GM12872 (cell line): ENCODE results near the gene COL6A3.

Experiments used
- TF ChIP-seq, protein P1 (sequence below): IDR thresholded peaks from 3 replicates; pipeline ENCODE4 v1.5.1; 2011; ENCODE audit warnings: low read depth, mild to moderate bottlenecking, low read length, moderate library complexity; ENCODE audit not compliant: insufficient read depth

The COL6A3 gene

DNA sequence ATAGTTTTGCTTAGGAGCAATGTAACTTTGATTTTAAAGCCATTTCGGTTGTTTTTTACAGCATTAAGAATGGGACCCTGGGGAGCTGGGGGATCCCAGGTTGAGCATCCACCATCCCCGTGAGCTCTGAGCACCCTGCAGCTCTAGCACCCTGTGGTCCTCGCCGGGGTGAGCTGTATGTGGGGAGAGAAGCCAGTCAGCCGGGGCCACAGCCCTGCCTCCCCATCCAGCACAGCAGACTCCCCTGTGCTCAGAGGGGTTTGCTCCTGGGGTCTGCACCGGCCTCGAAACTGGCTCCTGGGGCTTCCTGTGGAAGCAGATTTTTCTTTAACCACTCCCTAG lies 1.3 kb downstream of the COL6A3 start:
- TF ChIP-seq, protein P1, sequence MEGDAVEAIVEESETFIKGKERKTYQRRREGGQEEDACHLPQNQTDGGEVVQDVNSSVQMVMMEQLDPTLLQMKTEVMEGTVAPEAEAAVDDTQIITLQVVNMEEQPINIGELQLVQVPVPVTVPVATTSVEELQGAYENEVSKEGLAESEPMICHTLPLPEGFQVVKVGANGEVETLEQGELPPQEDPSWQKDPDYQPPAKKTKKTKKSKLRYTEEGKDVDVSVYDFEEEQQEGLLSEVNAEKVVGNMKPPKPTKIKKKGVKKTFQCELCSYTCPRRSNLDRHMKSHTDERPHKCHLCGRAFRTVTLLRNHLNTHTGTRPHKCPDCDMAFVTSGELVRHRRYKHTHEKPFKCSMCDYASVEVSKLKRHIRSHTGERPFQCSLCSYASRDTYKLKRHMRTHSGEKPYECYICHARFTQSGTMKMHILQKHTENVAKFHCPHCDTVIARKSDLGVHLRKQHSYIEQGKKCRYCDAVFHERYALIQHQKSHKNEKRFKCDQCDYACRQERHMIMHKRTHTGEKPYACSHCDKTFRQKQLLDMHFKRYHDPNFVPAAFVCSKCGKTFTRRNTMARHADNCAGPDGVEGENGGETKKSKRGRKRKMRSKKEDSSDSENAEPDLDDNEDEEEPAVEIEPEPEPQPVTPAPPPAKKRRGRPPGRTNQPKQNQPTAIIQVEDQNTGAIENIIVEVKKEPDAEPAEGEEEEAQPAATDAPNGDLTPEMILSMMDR = no peak

DNA sequence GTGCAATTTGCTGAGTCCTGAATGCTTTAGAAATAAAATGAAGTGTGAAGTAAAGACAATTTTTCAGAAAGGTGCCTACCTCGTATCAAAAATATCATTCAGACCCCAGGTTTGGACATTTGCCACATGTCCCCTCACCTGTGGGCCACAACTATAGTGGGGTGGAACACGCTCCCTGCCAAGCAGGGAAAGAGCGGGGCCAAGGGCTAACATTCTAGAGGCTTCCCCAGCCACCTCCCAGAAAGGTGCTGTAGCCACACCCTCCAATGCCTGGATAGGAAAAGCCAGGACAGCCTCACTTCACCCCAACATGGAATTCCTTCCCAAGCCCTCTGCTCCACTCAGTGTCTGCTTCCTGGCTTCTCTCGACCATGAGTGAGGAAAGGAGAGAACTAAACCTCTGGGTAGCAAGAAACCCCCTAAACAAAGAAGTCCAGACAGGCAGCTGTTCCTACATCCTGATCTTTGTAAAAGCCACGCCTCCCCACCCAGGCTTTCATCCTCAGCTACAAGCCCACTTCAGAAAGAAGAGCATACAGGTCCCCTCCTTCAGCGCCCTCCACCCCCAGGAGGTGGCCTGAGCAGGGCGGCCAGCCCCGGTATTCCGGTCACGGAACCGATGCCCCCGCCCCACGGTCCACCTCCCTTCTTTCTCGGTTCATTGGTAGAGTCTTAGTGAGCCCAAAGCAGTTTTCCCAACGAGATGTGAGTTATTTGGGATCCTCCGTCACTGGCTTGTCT lies 2.1 kb downstream of the COL6A3 start:
- TF ChIP-seq, protein P1 = no peak

DNA sequence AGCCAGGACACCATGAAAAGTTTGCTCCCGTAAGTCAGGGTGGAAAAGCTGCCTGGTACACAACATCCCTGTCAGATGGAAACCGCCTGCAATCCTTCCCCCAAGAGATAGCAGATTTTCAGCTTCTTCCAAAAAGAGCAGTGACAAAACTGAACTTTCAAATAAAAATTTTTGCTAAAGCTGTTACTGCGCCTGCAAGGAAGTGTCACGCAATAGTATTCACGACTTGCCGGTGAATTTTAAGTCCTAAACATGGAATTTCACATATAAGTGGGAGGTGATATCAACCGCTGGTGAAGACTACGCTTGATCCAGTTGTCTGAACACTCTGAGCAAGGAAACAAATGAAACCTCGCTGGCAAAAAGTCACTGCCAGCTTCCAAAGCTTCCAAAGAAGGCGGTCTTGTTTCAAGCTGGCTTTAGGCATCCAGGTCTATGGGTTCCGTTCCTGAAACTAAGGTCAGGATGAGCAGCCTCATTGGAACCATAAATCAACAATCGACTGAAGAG lies 2.8 kb downstream of the COL6A3 start:
- TF ChIP-seq, protein P1 = no peak

DNA sequence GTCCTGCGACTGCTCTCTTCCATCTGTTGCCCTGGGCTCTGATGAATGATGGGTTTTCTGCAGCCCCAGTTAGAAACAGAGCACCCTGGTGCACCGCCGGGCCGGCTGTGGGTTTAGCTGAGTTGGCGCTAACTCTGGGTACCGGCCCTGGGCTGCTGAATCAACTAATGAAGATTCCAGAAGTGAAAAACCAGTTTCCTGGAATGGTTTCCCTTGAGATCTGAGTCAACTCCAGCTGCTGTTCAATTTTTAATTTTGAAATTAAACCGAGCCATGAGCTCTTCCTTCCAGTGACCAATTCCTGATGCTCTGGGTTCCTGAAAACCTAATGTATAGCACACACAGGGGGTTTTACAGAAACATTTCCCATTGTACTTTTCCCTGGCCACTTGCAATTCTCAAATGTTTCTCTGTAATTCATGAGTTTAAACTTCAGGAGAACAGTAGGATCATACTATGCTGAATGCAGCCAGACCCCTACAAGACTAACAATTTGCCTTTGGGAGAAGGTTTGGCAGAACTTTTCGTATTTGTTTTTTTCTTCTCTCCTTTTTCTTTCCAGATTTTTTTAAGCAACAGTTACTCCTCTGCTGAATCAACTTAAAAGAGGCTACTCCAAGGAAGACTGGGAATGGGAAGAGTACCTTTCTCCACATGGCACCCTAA lies 5.5 kb downstream of the COL6A3 start:
- TF ChIP-seq, protein P1 = no peak

DNA sequence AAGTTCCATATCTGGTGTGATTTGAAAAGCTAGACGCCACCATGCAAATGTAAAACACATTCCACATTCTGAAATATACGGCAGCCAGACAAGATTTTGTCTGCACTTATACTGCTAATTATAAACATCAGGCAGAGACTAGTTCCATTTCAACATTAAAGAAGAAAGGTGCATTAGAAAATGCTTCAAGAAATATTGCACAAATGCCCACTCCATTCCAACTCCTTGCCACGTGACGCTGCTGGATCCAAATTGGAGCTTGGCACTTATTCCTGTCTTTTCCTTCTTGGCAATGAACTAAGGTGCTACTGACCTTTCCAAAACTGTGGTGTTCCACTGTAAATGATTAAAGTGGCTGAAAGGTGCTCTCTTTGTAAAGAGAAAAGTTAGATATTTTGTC lies 6.3 kb downstream of the COL6A3 start:
- TF ChIP-seq, protein P1 = no peak

DNA sequence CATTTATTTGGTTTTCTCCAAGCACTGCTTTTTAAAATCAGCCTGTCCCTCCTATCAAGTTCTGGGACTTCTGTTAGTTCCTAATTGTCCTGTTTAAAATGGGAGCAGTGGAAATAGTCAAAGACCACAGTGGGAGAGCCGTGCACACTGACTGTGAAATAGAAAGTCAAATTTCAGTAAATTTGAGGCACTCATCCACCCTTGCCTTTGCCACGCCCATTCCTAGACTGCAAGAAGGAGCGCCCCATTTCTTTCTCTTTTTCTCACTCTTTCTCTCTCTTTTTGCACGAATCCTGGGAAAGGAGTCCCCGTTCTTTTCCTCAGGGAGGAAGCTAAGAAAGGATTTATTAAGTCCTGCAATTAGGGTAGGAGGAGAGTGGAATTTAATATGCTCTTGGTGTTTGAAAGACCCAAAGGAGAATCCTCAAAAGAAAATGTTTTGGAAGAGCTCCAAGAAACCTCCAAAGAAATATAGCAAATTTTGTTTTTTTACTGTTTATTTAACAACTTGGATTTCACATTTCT lies 7.5 kb downstream of the COL6A3 start:
- TF ChIP-seq, protein P1 = no peak

DNA sequence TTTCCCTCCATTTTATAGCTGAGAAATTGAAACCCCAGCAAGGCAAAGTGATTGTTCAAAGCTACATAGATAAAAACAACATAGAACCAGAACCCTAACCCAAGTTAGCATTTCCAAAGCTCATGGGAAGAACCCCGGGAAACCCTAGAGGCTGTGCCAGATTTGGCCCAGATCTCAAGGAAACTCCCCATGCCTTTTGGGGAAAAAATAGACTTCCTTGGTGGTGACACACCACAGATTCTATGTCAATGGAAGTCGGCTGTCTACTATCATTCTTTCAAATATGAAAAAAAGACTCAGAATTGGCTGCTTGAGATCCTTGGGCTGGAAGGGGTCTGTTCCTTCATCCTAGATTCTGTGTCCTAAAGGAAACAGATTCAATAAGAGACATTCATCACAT lies 8.4 kb downstream of the COL6A3 start:
- TF ChIP-seq, protein P1 = no peak
